Fibroblast of mammary gland (primary cell): Measurements from ENCODE around the gene NUDT5.
"Not testable (repeated sequence)": the region's sequence is repeated elsewhere in the genome, so short reads cannot be mapped to it uniquely, and the experiment has no call there.

Experiments used
- DNase-seq: peaks from one replicate; pipeline ENCODE4 v3.0.0-alpha.2; 2010; ENCODE audit warnings: low read depth
- H3K4me3 ChIP-seq: 2 replicates; pipeline ENCODE4 v1.5.1; 2011; ENCODE audit warnings: low read depth, mild to moderate bottlenecking, low read length, moderate library complexity; ENCODE audit not compliant: control insufficient read depth
- TF ChIP-seq, protein P1 (sequence below): conservative IDR thresholded peaks from 2 replicates; pipeline ENCODE4 v1.5.1; 2011; ENCODE audit warnings: low read depth, low read length, inconsistent platforms; ENCODE audit not compliant: control insufficient read depth, insufficient read depth

NUDT5 gene

DNA sequence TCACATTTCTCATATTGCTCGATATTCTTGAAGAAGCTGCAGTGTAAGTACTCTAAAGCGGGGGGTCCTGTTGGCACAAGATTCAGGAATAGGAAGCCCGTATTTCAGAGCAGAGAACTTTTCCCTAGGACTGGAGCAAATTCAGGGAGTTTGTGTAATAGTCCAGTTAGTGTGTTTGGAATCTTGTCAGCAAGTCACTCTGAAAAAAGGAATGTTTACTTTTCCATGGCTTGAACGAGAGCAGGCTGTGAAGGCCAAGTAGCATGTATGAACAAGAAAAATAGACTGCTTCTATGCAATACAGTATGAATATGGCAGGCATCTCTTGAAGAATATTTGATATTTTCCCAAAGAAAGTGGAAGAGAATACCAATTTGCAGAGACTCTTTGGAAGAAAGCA, 40.1 kb upstream of the NUDT5 start:
- no peak for DNase-seq
- TF ChIP-seq, protein P1, sequence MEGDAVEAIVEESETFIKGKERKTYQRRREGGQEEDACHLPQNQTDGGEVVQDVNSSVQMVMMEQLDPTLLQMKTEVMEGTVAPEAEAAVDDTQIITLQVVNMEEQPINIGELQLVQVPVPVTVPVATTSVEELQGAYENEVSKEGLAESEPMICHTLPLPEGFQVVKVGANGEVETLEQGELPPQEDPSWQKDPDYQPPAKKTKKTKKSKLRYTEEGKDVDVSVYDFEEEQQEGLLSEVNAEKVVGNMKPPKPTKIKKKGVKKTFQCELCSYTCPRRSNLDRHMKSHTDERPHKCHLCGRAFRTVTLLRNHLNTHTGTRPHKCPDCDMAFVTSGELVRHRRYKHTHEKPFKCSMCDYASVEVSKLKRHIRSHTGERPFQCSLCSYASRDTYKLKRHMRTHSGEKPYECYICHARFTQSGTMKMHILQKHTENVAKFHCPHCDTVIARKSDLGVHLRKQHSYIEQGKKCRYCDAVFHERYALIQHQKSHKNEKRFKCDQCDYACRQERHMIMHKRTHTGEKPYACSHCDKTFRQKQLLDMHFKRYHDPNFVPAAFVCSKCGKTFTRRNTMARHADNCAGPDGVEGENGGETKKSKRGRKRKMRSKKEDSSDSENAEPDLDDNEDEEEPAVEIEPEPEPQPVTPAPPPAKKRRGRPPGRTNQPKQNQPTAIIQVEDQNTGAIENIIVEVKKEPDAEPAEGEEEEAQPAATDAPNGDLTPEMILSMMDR, result no peak
- no peak overlapping the region for H3K4me3 ChIP-seq

GRCh38 chr10:12235116-12235694, 39.5 kb upstream of the NUDT5 start:
- TF ChIP-seq, protein P1, result no peak
- no peak for DNase-seq
- H3K4me3 ChIP-seq, result no peak overlapping the region

- H3K4me3 ChIP-seq, DNase-seq: not testable (repeated sequence)
Observed at GRCh38 chr10:12234687-12235086, 39.0 kb upstream of the NUDT5 start.

DNA sequence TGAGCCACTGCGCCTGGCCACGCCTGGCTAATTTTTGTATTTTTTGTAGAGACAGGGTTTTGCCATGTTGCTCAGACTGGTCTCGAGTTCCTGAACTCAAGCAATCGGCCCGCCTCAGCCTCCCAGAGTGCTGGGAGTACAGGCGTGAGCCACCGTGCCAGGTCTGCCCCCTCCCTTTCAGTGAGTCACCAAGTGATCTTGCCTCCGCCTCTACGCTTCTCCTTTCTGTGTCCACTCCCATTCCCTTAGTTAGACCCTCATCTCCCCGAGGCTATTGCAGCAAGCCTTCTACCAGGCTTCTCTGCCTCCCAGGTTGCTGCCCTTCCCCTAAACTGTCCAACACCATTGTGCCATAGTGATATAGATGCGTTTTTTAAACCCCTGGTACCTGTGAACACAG, 33.2 kb upstream of the NUDT5 start:
- TF ChIP-seq, protein P1, result no peak
- H3K4me3 ChIP-seq, result no peak overlapping the region
- peak; percentile 25 for DNase-seq

DNA sequence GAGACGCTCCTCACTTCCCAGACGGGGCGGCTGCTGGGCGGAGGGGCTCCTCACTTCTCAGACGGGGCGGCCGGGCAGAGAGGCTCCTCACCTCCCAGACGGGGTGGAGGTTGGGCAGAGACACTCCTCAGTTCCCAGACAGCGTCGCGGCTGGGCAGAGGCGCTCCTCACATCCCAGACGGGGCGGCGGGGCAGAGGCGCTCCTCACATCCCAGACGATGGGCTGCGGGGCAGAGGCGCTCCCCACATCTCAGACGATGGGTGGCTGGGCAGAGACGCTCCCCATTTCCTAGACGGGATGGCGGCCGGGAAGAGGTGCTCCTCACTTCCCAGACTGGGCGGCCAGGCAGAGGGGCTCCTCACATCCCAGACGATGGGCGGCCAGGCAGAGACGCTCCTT, 30.7 kb upstream of the NUDT5 start:
- DNase-seq, result not testable (repeated sequence)

DNA sequence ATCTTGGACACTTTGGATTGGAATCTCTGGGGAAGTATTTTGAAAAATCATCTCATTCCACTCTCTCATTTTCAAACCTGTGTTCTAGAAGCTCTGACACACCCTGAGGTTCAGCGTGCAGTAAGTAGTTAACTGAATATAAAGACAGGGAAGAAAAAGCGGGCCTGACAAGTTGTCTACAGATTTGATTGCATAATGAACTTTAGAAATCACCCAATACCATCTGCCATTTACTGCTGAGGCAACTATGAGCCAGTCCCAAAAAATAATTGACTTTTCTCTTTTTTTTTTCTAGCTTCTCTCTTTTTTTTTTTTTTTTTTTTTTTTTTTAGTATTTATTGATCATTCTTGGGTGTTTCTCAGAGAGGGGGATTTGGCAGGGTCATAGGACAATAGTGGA, 29.8 kb upstream of the NUDT5 start:
- TF ChIP-seq, protein P1, result no peak
- H3K4me3 ChIP-seq, result no peak overlapping the region
- DNase-seq, result no peak

More for the DNA sequence above, 30.7 kb upstream of the NUDT5 start:
- not testable (repeated sequence) for H3K4me3 ChIP-seq

DNA sequence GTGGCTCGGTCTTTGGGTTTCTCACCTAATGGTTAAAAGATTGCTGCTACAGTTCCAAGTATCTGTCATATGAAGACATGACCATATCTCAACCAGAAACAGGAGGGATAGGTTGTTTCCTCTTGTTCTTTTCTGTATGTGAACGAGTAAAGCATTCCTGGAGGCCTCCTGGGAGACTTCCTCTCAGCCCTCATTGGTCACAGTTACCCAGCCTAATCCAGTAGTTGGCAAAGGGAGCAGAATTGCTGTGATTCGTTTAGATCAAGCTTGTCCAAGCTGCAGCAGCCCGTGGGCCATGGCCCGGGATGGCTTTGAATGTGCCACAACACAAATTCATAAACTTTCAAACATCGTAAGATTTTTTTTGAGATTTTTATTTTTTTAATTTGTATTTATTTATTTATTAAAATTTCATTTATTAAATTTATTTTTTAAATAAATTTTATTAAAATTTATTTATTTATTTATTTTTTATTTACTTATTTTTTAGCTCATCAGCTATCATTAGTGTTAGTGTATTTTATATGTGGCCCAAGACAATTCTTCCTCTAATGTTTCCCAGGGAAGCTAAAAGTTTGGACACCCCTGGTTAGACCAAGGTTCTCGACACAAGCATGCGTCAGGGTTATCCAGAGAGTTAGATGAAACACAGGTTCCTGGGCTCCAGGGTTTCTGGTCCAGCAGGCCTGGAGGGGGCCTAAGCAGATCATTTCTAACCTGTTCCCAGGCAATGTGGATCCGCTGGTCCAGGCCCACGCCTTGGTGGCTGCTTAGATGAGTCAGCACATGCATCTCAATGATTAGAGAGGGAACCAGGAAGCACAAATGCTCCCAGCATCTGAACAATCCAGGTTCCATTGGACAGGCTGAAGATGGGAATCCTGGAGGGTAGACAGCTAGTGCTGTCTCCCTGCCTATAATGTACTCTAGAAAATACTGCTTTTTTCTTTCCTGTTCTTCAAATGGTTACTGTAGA, 25.9 kb upstream of the NUDT5 start:
- TF ChIP-seq, protein P1, result no peak
- H3K4me3 ChIP-seq, result no peak overlapping the region
- peak; percentile 37 for DNase-seq
